ENCODE measurements around the gene RAB44. TPM values are rescaled to one million over a fixed set of nuclear protein-coding genes. Genes with fewer than 3 reads are reported as not detected.

RAB44 gene
- total RNA-seq, 1 donor from 2014 or later, result 0.16 TPM

DNA sequence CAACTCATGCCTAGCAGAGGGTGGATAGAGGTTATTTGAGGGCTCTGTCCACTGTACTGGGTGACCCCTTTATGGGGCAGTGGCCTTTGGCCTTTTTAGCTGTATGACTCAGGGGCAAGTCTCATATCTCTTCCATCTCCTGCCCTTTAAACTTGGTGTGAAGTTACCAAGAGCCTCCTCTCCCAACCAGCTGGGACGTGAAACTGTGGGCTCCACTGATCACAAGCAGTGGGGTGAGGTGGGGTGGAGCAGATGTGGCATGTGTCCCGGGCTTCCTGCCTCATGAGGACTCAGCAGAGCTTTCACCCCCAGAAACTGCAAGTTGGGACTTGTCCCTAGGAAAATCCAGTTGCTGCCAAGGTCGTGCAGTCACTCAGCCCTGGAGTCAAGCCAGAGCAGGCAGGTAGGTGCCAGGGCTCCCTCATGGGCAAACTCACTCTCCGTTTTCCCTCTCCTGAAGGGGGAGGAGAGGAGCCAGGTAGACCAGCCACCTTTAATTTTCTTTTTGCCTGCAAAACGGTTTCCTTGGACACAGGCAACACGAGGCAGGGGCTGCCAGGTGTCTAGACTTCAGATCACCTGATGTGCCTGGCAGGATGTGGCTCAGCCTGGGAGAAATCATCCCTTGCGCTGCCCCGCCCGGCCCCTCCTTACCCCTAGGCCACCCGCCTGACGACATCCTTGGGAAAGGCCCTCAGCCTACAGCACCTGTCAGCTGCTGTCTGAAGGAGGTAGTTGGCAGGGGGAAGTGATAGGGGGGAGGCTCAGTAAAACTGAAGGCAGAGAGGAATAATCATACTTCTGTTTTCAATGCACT is 15.1 kb upstream of the RAB44 start:
- FAIRE-seq, result no peak

DNA sequence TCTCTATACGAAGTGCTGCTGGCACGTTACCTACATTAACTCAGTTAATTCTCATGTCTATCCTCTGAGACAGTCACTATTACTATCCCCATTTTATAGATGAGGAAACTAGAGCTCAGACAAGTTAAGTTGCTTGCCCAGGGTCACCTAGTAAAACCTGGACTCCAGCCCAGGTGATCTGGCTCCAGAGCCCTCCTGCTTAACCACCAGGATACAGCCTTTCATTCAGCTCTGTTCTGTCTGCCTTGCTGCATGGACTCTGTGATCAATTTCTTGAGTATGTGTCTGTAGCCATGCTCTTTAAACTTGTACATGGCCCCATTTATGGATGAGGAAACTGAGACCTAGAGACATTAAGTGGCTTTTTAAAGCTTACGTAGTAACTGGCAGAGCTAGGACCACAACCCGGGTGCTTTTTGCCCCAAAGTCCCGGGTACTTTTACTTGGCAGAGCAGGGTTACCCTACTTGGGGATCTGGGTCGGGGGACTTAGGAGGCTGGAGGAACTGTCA is 14.4 kb upstream of the RAB44 start:
- Mint-ChIP-seq H3K36me3 (ENCODE audit: low read depth, unreplicated experiment) (peaks cover 27% of the 10 kb centered on the region), H3K27ac (ENCODE audit: unreplicated experiment) (peak overlapping the region; percentile 2), H3K9me3 (ENCODE audit: unreplicated experiment) (peaks cover 4% of the 10 kb centered on the region), H3K27me3 (ENCODE audit: low read depth, unreplicated experiment) (no peaks in the 10 kb centered on the region), H3K4me3 (ENCODE audit: unreplicated experiment) (peak overlapping the region; percentile 96), H3K4me1 (ENCODE audit: low read depth, unreplicated experiment) (peaks cover 21% of the 10 kb centered on the region)
- Histone ChIP-seq H3K4me3 (ENCODE audit: insufficient read depth, low read depth, low read length) (no peak overlapping the region), H3K27me3 (ENCODE audit: insufficient read depth, low read length) (no peaks in the 10 kb centered on the region), H3K36me3 (ENCODE audit: insufficient read depth, low read length) (peaks cover 38% of the 10 kb centered on the region), H2AFZ (ENCODE audit: low read depth, low read length) (no peak overlapping the region), H3K9ac (ENCODE audit: low read length) (peak overlapping the region; percentile 48), H3K4me1 (ENCODE audit: insufficient read depth, low read length) (peaks cover 14% of the 10 kb centered on the region), H3K27ac (ENCODE audit: low read depth, low read length) (no peak overlapping the region), H3K79me2 (ENCODE audit: insufficient read depth, low read length) (peaks cover 70% of the 10 kb centered on the region), H3K9me3 (ENCODE audit: insufficient read depth, low read depth, low read length) (no peaks in the 10 kb centered on the region), H4K20me1 (ENCODE audit: insufficient read depth, low read length) (peaks cover 91% of the 10 kb centered on the region), H3K4me2 (ENCODE audit: low read length) (peak overlapping the region; percentile 96)
- DNase-seq (ENCODE audit: low read depth) (no peak), FAIRE-seq (no peak)
- no peak for TF ChIP-seq EZH2 (IDR thresholded peaks at IDR 0.05; ENCODE audit: insufficient read depth, low read length)
- TF ChIP-seq, protein P1, sequence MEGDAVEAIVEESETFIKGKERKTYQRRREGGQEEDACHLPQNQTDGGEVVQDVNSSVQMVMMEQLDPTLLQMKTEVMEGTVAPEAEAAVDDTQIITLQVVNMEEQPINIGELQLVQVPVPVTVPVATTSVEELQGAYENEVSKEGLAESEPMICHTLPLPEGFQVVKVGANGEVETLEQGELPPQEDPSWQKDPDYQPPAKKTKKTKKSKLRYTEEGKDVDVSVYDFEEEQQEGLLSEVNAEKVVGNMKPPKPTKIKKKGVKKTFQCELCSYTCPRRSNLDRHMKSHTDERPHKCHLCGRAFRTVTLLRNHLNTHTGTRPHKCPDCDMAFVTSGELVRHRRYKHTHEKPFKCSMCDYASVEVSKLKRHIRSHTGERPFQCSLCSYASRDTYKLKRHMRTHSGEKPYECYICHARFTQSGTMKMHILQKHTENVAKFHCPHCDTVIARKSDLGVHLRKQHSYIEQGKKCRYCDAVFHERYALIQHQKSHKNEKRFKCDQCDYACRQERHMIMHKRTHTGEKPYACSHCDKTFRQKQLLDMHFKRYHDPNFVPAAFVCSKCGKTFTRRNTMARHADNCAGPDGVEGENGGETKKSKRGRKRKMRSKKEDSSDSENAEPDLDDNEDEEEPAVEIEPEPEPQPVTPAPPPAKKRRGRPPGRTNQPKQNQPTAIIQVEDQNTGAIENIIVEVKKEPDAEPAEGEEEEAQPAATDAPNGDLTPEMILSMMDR (IDR thresholded peaks at IDR 0.05; ENCODE audit: insufficient read depth, low read depth, low read length), result no peak

More for the DNA sequence above, 15.1 kb upstream of the RAB44 start:
- peaks cover 37% of the 10 kb centered on the region for H3K36me3 ChIP-seq (ENCODE audit: insufficient read depth, low read length)
- peaks cover 85% of the 10 kb centered on the region for H4K20me1 ChIP-seq (ENCODE audit: insufficient read depth, low read length)
- peak; percentile 11 for DNase-seq (ENCODE audit: low read depth)
- peak overlapping the region; percentile 96 for H3K4me3 Mint-ChIP-seq (ENCODE audit: unreplicated experiment)
- H2AFZ ChIP-seq (ENCODE audit: low read depth, low read length), result no peak overlapping the region
- H3K27me3 ChIP-seq (ENCODE audit: insufficient read depth, low read length), result no peaks in the 10 kb centered on the region
- H3K9ac ChIP-seq (ENCODE audit: low read length), result peak overlapping the region; percentile 48
- H3K27ac Mint-ChIP-seq (ENCODE audit: unreplicated experiment), result peak overlapping the region; percentile 2
- peaks cover 26% of the 10 kb centered on the region for H3K4me1 Mint-ChIP-seq (ENCODE audit: low read depth, unreplicated experiment)
- peaks cover 4% of the 10 kb centered on the region for H3K9me3 Mint-ChIP-seq (ENCODE audit: unreplicated experiment)
- no peaks in the 10 kb centered on the region for H3K9me3 ChIP-seq (ENCODE audit: insufficient read depth, low read depth, low read length)
- H3K4me2 ChIP-seq (ENCODE audit: low read length), result peak overlapping the region; percentile 96
- H3K27ac ChIP-seq (ENCODE audit: low read depth, low read length), result no peak overlapping the region
- peak overlapping the region; percentile 37 for H3K4me3 ChIP-seq (ENCODE audit: insufficient read depth, low read depth, low read length)
- peaks cover 70% of the 10 kb centered on the region for H3K79me2 ChIP-seq (ENCODE audit: insufficient read depth, low read length)
- peaks cover 29% of the 10 kb centered on the region for H3K36me3 Mint-ChIP-seq (ENCODE audit: low read depth, unreplicated experiment)
- no peaks in the 10 kb centered on the region for H3K27me3 Mint-ChIP-seq (ENCODE audit: low read depth, unreplicated experiment)
- TF ChIP-seq, protein P1 (IDR thresholded peaks at IDR 0.05; ENCODE audit: insufficient read depth, low read depth, low read length), result no peak
- no peak for TF ChIP-seq EZH2 (IDR thresholded peaks at IDR 0.05; ENCODE audit: insufficient read depth, low read length)
- peaks cover 21% of the 10 kb centered on the region for H3K4me1 ChIP-seq (ENCODE audit: insufficient read depth, low read length)

Data from astrocyte (in vitro differentiated cells and primary cell).